Endothelial cell of umbilical vein (primary cell): ENCODE measurements around the gene SALL2. TPM values are rescaled to one million over a fixed set of nuclear protein-coding genes. Genes with fewer than 3 reads are reported as not detected.

Experiments used
- BruUV-seq: library from RNA; stranded (reverse); fragments of 400-500 nt; replicated peaks from 2 replicates; lab custom pipeline; 2021; lab: Mats Ljungman, UMichigan
- CTCF ChIA-PET: fragments of 300-600, 350-600 bp; sonication (Branson Sonifier 250); formaldehyde crosslinking; loops from one replicate; lab custom pipeline; 2021; ENCODE audit warnings: antibody characterized with exemption, inconsistent platforms; lab: Charles Lee
- POLR2A ChIA-PET: fragments of 300-600, 350-600 bp; sonication (Branson Sonifier 250); formaldehyde crosslinking; loops from one replicate; lab custom pipeline; 2021; ENCODE audit warnings: antibody characterized with exemption, inconsistent platforms; lab: Charles Lee
- DNase-seq: peaks from one replicate; pipeline ENCODE4 v3.0.0-alpha.2; 2011; ENCODE audit warnings: low read depth, low spot score
- FAIRE-seq: peaks from 2 replicates; lab custom pipeline; 2011; peaks lifted over from hg19 to GRCh38; lab: Jason Lieb, UNC
- H2AFZ ChIP-seq: 2 replicates; pipeline ENCODE4 v1.6.0; 2012; ENCODE audit warnings: low read depth, low read length, control low read depth, inconsistent platforms
- H3K27ac ChIP-seq: 2 replicates; pipeline ENCODE4 v1.5.1; 2011; ENCODE audit warnings: low read depth, mild to moderate bottlenecking, control low read depth, low read length, moderate library complexity; ENCODE audit not compliant: insufficient read depth
- H3K27me3 ChIP-seq, 2 experiments: 2 replicates each; pipeline versions ENCODE4 v1.6.0 to v1.6.1; 2011; ENCODE audit warnings: low read length in 2 of 2, mixed read lengths in 1 of 2; ENCODE audit not compliant: control insufficient read depth in 2 of 2, insufficient read depth in 2 of 2
- H3K36me3 ChIP-seq, 2 experiments: 2 replicates in 1 of 2; 3 replicates in 1 of 2; pipeline ENCODE4 v1.5.1; 2011; ENCODE audit warnings: low read length in 2 of 2, mild to moderate bottlenecking in 1 of 2, moderate library complexity in 1 of 2; ENCODE audit not compliant: control insufficient read depth in 2 of 2, insufficient read depth in 2 of 2; ENCODE audit errors: extremely low read depth in 1 of 2
- H3K4me1 ChIP-seq: 3 replicates; pipeline ENCODE4 v1.5.1; 2011; ENCODE audit warnings: mild to moderate bottlenecking, low read length; ENCODE audit not compliant: control insufficient read depth, insufficient read depth; ENCODE audit errors: extremely low read depth
- H3K4me2 ChIP-seq: 2 replicates; pipeline ENCODE4 v1.6.1; 2011; ENCODE audit warnings: low read length, control low read depth, mixed read lengths; ENCODE audit not compliant: insufficient read depth
- H3K4me3 ChIP-seq, 3 experiments: fragments of 200-600 bp in 1 of 3; sonication (generic), shearing (Covaris generic) in 1 of 3; replicated peaks in 1 of 3; 2 replicates each; pipeline ENCODE4 v1.5.1; 2011 to 2016; ENCODE audit warnings: control low read depth in 3 of 3, low read length in 3 of 3, mild to moderate bottlenecking in 2 of 3, inconsistent platforms in 1 of 3, low read depth in 1 of 3, moderate library complexity in 1 of 3; ENCODE audit not compliant: insufficient read depth in 1 of 3
- H3K79me2 ChIP-seq: 2 replicates; pipeline ENCODE4 v1.6.0; 2012; ENCODE audit warnings: low read length, inconsistent platforms; ENCODE audit not compliant: control insufficient read depth, insufficient read depth
- H3K9ac ChIP-seq: replicated peaks from 2 replicates; pipeline ENCODE3; 2011; ENCODE audit warnings: low read length, control low read depth; ENCODE audit not compliant: insufficient read depth; ENCODE audit errors: extremely low read depth
- H3K9me1 ChIP-seq: replicated peaks from 3 replicates; pipeline ENCODE4 v1.6.0; 2011; ENCODE audit warnings: mild to moderate bottlenecking, low read length; ENCODE audit not compliant: control insufficient read depth, insufficient read depth; ENCODE audit errors: extremely low read depth
- H3K9me3 ChIP-seq: replicated peaks from 2 replicates; pipeline ENCODE4 v1.5.1; 2012; ENCODE audit warnings: low read length, inconsistent platforms; ENCODE audit not compliant: control insufficient read depth, insufficient read depth
- H4K20me1 ChIP-seq: replicated peaks from 2 replicates; pipeline ENCODE3; 2011; ENCODE audit warnings: mild to moderate bottlenecking, low read length; ENCODE audit not compliant: control insufficient read depth, insufficient read depth; ENCODE audit errors: extremely low read depth
- EZH2 ChIP-seq: IDR thresholded peaks from 2 replicates; pipeline ENCODE4 v1.6.1; 2012; ENCODE audit warnings: borderline replicate concordance, low read depth, mild to moderate bottlenecking, moderate library complexity, low read length, inconsistent platforms; ENCODE audit not compliant: severe bottlenecking
- FOS ChIP-seq: IDR thresholded peaks from 2 replicates; pipeline ENCODE4 v1.6.1; 2011; ENCODE audit warnings: mild to moderate bottlenecking, low read length, moderate library complexity, borderline replicate concordance; ENCODE audit not compliant: insufficient read depth
- JUN ChIP-seq: IDR thresholded peaks from 2 replicates; pipeline ENCODE4 v1.6.1; 2011; ENCODE audit warnings: borderline replicate concordance, low read depth; ENCODE audit not compliant: insufficient read length, insufficient read depth
- MYC ChIP-seq: IDR thresholded peaks from one replicate; pipeline ENCODE4 v1.6.1; 2011; ENCODE audit warnings: mild to moderate bottlenecking, low read depth, low read length
- POLR2A ChIP-seq: IDR thresholded peaks from 2 replicates; pipeline ENCODE4 v1.6.1; 2012; ENCODE audit warnings: low read depth, mild to moderate bottlenecking, control low read depth, low read length
- POLR2AphosphoS5 ChIP-seq: IDR thresholded peaks from 2 replicates; pipeline ENCODE4 v1.6.1; 2012; ENCODE audit warnings: low read depth, mild to moderate bottlenecking, control low read depth, low read length, moderate library complexity; ENCODE audit not compliant: insufficient read depth
- dilution Hi-C: fragments of 300-500 bp; cut with MboI; formaldehyde crosslinking; loops from one replicate; pipeline ENCODE4 v1.15.0; 2019; ENCODE audit warnings: low sequenced_read_pairs; ENCODE audit not compliant: extremely low pct_ligation_motif_present
- intact Hi-C: fragments of 100-400 bp; cut with micrococcal nuclease; formaldehyde crosslinking; loops from one replicate; pipeline ENCODE4 v1.10.0; 2022
- polyA plus RNA-seq, 4 experiments: library from polyadenylated mRNA; depleted of rRNA in 3 of 4; stranded (reverse) in 3 of 4; unstranded in 1 of 4; fragments of >200 nt; gene quantifications; 2 replicates each; pipeline versions ENCODE4 v1.2.1 to v1.2.3, GENCODE V29; 2011 to 2012; ENCODE audit warnings: missing spikeins in 1 of 4
- total RNA-seq: library from RNA; stranded (reverse); gene quantifications from 2 replicates; pipeline ENCODE4 v1.2.3, GENCODE V29; 2021
- TF ChIP-seq, protein P1 (sequence below), 2 donors: IDR thresholded peaks; 1 replicate in 1 of 2; 2 replicates in 1 of 2; pipeline ENCODE4 v1.5.1; 2011; ENCODE audit warnings: low read length in 2 of 2, mild to moderate bottlenecking in 2 of 2, moderate library complexity in 2 of 2, control low read depth in 1 of 2, inconsistent platforms in 1 of 2, low read depth in 1 of 2; ENCODE audit not compliant: insufficient read depth in 1 of 2; ENCODE audit errors: extremely low read depth in 1 of 2
- TF ChIP-seq, protein P2 (sequence below): IDR thresholded peaks from 2 replicates; pipeline ENCODE4 v1.6.1; 2011; ENCODE audit not compliant: insufficient read depth, insufficient read length

SALL2 gene
- total and polyA plus RNA-seq, 2 donors (not counting 3 experiments of a cell fraction or from before 2014, with no cell fraction given) = 2.8 to 4.6 TPM

GRCh38 chr14:21486640-21487087 is 39.5 kb downstream of the SALL2 start:
- dilution Hi-C loops = no loop called here
- Histone ChIP-seq H4K20me1 (no peaks in the 10 kb centered on the region), H3K4me3 (no peak overlapping the region), H3K27ac (no peak overlapping the region), H3K36me3 (peaks cover 10 to 14% of the 10 kb centered on the region in 2 experiments), H3K9ac (no peak overlapping the region), H3K4me1 (no peaks in the 10 kb centered on the region), H2AFZ (no peak overlapping the region), H3K4me2 (no peak overlapping the region), H3K9me1 (no peaks in the 10 kb centered on the region), H3K79me2 (peaks cover 5% of the 10 kb centered on the region), H3K9me3 (no peaks in the 10 kb centered on the region), H3K27me3 (no peaks in the 10 kb centered on the region)
- BruUV-seq = no TSS peak
- ChIA-PET CTCF (interaction anchor here (2.3 kb wide), 1 partner anchor 9 kb away, joined by 10 read pairs; the partner anchor contains the start of genes RAB2B and TOX4), POLR2A (no interaction called here)
- DNase-seq = no peak
- intact Hi-C loops = no loop called here
- no peak for TF ChIP-seq POLR2A
- TF ChIP-seq, protein P1, sequence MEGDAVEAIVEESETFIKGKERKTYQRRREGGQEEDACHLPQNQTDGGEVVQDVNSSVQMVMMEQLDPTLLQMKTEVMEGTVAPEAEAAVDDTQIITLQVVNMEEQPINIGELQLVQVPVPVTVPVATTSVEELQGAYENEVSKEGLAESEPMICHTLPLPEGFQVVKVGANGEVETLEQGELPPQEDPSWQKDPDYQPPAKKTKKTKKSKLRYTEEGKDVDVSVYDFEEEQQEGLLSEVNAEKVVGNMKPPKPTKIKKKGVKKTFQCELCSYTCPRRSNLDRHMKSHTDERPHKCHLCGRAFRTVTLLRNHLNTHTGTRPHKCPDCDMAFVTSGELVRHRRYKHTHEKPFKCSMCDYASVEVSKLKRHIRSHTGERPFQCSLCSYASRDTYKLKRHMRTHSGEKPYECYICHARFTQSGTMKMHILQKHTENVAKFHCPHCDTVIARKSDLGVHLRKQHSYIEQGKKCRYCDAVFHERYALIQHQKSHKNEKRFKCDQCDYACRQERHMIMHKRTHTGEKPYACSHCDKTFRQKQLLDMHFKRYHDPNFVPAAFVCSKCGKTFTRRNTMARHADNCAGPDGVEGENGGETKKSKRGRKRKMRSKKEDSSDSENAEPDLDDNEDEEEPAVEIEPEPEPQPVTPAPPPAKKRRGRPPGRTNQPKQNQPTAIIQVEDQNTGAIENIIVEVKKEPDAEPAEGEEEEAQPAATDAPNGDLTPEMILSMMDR (IDR thresholded peaks at IDR 0.05; ENCODE audit: extremely low read depth in 1 of 2, insufficient read depth in 1 of 2, low read depth in 1 of 2, low read length in 2 of 2) = no peak
- TF ChIP-seq FOS = no peak
- no peak for TF ChIP-seq MYC
- TF ChIP-seq, protein P2, sequence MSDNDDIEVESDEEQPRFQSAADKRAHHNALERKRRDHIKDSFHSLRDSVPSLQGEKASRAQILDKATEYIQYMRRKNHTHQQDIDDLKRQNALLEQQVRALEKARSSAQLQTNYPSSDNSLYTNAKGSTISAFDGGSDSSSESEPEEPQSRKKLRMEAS = no peak
- TF ChIP-seq EZH2 = no peak
- TF ChIP-seq POLR2AphosphoS5 = no peak
- TF ChIP-seq JUN = no peak
- no peak for FAIRE-seq
